AG09309 (cell line): ENCODE data around the gene CAV3.

Experiments
- DNase-seq: peaks from one replicate; pipeline ENCODE4 v3.0.0-alpha.2; 2010; ENCODE audit warnings: low read depth
- H3K4me3 ChIP-seq: 2 replicates; pipeline ENCODE4 v1.5.1; 2011; ENCODE audit warnings: mild to moderate bottlenecking, low read depth, low read length, moderate library complexity; ENCODE audit not compliant: control insufficient read depth
- CTCF ChIP-seq: IDR thresholded peaks from 2 replicates; pipeline ENCODE4 v1.5.1; 2011; ENCODE audit warnings: mild to moderate bottlenecking, low read depth, low read length, inconsistent platforms; ENCODE audit not compliant: insufficient read depth, control insufficient read depth; ENCODE audit errors: missing control alignments

The CAV3 gene

GRCh38 chr3:8734908-8735307 lies 1.3 kb downstream of the CAV3 start:
- no peak overlapping the region for H3K4me3 ChIP-seq
- TF ChIP-seq CTCF = no peak
- DNase-seq = no peak

DNA sequence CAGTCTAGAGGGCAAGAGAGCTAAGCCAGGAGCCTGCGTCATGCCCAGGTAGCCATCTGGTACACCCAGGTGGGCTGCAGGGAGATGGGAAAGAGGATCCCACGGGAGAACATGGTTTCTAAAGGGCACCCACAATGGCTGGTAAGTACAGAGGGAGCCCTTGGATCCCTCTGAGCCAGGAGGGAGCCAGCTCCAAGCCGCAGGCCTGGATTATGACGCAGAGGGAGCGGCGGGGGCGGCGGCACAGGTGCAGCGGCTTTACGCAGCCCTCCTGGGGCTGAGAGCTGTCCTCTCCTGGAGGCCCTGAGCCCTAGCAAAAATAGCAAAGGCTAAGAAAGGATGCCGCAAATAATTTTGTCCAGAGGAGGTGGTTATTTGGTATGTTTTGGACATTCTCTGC lies 2.8 kb downstream of the CAV3 start:
- no peak overlapping the region for H3K4me3 ChIP-seq
- TF ChIP-seq CTCF = no peak
- DNase-seq = no peak

- TF ChIP-seq CTCF = no peak
- H3K4me3 ChIP-seq = no peak overlapping the region
- no peak for DNase-seq
Measured at GRCh38 chr3:8737301-8737700, 3.7 kb downstream of the CAV3 start.

DNA sequence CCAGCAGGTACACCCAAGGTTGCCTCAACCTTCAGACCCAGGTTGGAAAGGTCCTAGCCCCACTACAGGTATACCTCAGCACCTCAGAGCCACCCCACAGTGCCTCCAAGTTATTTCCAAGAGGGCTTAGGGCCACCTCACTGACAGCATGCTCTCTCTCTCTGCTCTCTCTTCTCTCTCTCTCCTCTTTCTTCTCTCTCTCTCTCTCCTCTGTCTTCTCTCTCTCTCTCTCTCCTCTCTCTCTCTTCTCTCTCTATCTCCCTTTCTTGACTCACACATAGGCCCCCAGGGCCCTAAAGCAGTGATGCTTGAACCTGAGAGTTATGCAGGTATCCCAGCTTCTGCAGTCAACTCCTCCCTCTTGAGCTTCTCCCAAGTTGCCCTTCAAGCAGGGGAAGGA lies 4.2 kb downstream of the CAV3 start:
- no peak overlapping the region for H3K4me3 ChIP-seq
- no peak for TF ChIP-seq CTCF
- no peak for DNase-seq

DNA sequence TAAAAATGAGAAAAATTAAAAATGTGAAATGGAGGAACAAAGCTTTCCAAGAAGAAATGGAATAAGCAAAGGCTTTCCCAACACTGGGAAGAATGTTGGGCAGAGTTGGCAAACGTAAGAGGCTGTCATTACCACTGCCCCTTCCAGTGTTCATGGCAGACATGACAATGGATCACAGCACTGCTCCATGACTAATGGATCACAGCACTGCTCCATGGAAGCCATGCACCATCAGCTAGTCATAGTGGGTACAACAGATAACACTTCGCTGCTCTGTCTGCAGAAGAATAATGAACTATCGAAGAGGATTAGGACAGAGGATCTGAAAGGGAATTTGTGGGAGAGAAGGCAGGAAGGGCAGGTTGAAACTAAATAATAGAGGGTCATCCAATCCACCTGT lies 5.0 kb downstream of the CAV3 start:
- no peak for TF ChIP-seq CTCF
- H3K4me3 ChIP-seq = no peak overlapping the region
- DNase-seq = no peak

DNA sequence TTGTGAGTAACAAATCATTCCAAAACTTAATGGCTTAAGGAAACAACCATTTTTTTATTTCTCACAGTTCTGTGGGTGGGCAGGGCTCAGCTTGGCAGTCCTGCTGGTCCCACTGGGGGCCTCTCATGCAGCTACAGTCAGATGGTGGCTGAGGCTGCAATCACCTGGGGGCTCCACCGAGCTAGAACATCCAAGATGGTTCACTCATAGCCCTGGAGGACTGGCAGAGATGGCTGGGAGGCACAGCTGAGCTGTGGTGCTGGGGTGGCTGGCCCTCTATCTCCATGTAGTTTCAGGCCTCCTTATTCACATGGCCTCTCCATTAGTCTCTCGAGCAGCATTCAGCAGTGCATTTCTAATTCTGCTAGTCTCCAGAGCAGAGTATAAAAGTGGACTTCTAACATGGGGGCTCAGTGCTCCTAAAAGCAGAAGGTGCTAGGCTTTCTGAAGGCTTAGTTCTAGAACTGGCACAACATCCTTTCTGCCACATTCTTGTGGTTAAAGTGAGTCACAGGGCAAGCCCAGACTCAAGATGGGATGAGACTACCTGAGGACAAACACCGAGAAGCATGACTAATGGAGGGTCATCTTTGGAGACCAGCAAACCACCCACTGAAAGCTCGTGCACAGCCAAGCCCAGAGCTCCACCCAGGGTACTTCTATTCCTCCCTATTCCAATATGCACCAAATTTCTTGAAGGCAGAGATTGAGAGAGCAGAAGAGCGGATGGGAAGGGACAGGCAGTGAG lies 6.3 kb downstream of the CAV3 start:
- TF ChIP-seq CTCF = no peak
- no peak overlapping the region for H3K4me3 ChIP-seq
- DNase-seq = no peak
